Osteocyte (in vitro differentiated cells): ENCODE data around the gene SDSL. TPM values are rescaled to one million over a fixed set of nuclear protein-coding genes. Genes with fewer than 3 reads are reported as not detected.

Source experiments
- DNase-seq: peaks from one replicate; pipeline ENCODE4 v3.0.0; 2021; ENCODE audit warnings: mixed read lengths; ENCODE audit not compliant: unreplicated experiment; ENCODE audit errors: extremely low spot score
- H3K27ac Mint-ChIP-seq: one replicate; pipeline ENCODE4 v1.8.0; 2021; ENCODE audit warnings: mild to moderate bottlenecking, mixed read lengths; ENCODE audit not compliant: unreplicated experiment
- H3K27me3 Mint-ChIP-seq: one replicate; pipeline ENCODE4 v1.8.0; 2021; ENCODE audit warnings: mixed read lengths; ENCODE audit not compliant: unreplicated experiment
- H3K36me3 Mint-ChIP-seq: one replicate; pipeline ENCODE4 v1.8.0; 2021; ENCODE audit warnings: mixed read lengths; ENCODE audit not compliant: unreplicated experiment
- H3K4me1 Mint-ChIP-seq: one replicate; pipeline ENCODE4 v1.8.0; 2021; ENCODE audit warnings: mixed read lengths; ENCODE audit not compliant: unreplicated experiment
- H3K4me3 Mint-ChIP-seq: one replicate; pipeline ENCODE4 v1.8.0; 2021; ENCODE audit warnings: mild to moderate bottlenecking, moderate library complexity, mixed read lengths; ENCODE audit not compliant: unreplicated experiment
- H3K9me3 Mint-ChIP-seq: one replicate; pipeline ENCODE4 v1.8.0; 2021; ENCODE audit warnings: mixed read lengths; ENCODE audit not compliant: unreplicated experiment
- total RNA-seq: library from RNA; stranded (reverse); gene quantifications from 2 replicates; pipeline ENCODE4 v1.2.1, GENCODE V29; 2021
- TF ChIP-seq, protein P1 (sequence below): fragments of 200-600 bp; sonication (generic); IDR thresholded peaks from 2 replicates; pipeline ENCODE4 v1.5.0; 2021; ENCODE audit warnings: antibody characterized with exemption, mild to moderate bottlenecking, moderate library complexity

The SDSL gene
- total RNA-seq, 1 donor from 2014 or later: 6.2 TPM

DNA sequence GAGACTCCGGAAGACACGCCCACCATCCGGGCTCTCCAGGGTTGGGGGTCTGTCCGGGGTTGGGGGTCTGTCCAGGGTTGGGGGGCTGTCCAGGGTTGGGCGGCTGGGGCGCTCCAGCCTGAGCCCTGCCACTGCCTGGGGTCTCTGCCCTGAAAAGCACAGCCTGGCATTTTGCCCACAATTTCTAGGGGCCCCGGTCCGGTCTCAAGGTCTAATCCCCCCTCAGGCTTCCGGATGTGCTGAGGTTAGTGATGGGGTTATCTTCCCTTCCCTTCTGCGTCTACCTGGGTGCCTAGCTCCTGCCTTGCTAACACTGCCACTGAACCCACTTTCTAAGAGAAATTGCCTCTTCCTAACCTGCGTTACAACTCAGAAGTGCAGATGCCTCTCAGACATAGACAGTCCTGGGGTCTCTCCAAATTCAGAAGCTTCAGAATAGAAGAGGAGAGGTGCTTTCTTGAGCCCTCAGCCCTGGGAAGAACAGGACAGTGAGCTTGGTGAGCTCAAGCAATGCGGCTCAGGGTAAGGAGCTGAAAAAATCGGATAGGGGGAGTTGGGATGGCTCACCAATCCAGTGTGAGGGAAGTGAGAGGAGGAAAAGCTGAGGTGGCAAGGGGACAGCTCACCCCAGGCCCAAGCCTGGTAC lies 43.8 kb downstream of the SDSL start:
- Mint-ChIP-seq H3K4me1 (peaks cover 14% of the 10 kb centered on the region), H3K4me3 (no peak overlapping the region), H3K27ac (no peak overlapping the region), H3K9me3 (no peaks in the 10 kb centered on the region), H3K27me3 (peaks cover 64% of the 10 kb centered on the region), H3K36me3 (no peaks in the 10 kb centered on the region)
- TF ChIP-seq, protein P1, sequence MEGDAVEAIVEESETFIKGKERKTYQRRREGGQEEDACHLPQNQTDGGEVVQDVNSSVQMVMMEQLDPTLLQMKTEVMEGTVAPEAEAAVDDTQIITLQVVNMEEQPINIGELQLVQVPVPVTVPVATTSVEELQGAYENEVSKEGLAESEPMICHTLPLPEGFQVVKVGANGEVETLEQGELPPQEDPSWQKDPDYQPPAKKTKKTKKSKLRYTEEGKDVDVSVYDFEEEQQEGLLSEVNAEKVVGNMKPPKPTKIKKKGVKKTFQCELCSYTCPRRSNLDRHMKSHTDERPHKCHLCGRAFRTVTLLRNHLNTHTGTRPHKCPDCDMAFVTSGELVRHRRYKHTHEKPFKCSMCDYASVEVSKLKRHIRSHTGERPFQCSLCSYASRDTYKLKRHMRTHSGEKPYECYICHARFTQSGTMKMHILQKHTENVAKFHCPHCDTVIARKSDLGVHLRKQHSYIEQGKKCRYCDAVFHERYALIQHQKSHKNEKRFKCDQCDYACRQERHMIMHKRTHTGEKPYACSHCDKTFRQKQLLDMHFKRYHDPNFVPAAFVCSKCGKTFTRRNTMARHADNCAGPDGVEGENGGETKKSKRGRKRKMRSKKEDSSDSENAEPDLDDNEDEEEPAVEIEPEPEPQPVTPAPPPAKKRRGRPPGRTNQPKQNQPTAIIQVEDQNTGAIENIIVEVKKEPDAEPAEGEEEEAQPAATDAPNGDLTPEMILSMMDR: no peak
- no peak for DNase-seq

DNA sequence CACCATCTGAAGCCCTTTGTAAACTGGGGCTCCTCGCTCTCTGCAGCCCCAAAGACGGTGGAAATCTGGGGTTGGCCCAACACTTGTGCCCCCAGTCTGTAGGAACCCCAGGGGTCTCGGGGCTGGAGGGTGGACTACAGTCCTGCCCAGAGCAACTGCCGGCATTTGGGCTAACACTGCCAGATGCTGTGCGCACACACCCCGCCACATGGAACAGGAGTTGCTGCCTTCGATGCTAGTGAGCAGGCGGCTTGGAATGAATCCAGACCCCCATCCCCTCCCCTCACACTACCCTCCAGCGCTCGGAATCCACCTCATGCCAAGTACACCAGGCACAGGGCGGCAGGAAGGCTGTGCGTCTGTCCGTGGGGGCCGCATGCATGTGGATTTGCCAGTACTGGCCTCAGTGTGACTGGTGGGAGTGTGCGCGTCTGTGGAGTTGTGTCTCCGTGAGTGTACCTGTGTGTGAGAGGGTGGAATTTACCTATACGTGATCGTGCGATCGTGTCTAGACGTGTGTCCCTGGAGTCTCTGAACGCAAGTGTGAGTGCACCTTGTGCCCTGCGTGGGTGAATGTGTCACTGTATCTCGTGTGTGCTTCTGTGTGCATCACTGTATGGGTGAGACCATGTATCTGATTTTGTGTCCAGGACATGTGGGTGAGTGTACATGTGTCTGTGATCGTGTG lies 44.4 kb downstream of the SDSL start:
- Mint-ChIP-seq H3K4me3 (no peak overlapping the region), H3K27ac (no peak overlapping the region), H3K4me1 (peaks cover 14% of the 10 kb centered on the region), H3K9me3 (no peaks in the 10 kb centered on the region), H3K27me3 (peaks cover 64% of the 10 kb centered on the region), H3K36me3 (no peaks in the 10 kb centered on the region)
- TF ChIP-seq, protein P1: no peak
- DNase-seq: no peak

DNA sequence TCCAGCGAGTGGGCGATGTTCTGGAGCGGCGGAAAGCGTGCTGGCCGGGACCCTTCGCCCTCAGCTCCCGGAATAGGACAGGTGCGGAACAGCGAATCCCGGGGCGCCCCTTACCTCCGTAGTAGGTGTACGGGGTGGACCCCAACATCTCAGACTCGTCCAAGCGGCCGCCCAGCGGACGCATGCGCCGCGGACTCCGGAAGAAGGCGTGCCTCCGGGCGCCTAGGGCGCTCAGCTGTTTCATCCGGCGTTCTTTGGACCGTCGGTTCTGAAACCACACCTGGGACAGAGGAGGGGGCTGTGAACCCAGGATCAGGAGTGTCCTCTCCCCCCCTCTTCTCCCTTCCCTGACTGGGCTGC lies 44.9 kb downstream of the SDSL start:
- DNase-seq: no peak
- Mint-ChIP-seq H3K27ac (no peak overlapping the region), H3K4me1 (peaks cover 16% of the 10 kb centered on the region), H3K27me3 (peaks cover 64% of the 10 kb centered on the region), H3K36me3 (no peaks in the 10 kb centered on the region), H3K4me3 (no peak overlapping the region), H3K9me3 (no peaks in the 10 kb centered on the region)
- TF ChIP-seq, protein P1: no peak

DNA sequence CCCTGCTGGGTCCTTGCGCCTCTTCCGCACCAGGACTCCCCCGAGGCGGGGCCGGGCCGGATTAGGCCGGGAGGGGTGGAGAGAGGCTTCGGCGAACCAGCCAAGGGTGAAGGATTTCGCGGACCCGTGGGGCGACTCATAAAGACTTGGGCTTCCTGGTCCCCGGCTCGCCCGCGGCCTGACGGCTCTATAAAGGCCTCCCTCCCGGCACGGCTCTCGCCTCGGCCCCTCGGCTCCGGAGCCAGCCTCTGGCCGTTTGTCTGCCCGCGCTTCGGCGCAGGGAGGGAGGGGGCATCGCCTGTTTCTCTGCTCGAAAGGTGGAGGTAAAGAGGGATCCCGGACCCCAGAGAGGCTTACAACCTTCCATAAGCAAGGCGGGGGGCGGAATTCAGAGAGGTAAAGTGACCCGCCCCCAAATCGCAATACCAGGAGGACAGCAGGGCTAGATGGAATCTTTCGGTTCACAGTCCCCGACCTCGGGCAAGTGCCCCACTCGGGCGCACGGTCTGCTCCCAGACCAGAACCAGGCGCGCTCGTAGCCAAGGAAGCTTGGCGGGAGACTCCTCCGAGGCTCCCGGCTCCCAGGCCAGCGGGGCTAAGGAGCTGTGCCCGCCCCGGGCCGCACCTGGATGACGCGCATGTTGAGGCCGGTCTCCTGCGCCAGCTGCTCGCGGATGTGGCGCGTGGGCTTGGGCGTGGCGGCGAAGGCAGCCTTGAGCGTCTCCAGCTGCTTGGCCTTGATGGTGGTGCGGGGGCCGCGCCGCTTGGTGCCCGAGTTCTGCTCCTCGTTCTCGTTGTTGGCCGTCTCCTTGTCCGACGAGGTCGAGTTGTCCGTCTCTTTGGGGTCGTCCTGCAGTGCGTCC lies 45.6 kb downstream of the SDSL start:
- peaks cover 14% of the 10 kb centered on the region for H3K4me1 Mint-ChIP-seq
- H3K4me3 Mint-ChIP-seq: no peak overlapping the region
- peaks cover 67% of the 10 kb centered on the region for H3K27me3 Mint-ChIP-seq
- no peaks in the 10 kb centered on the region for H3K36me3 Mint-ChIP-seq
- TF ChIP-seq, protein P1: no peak
- no peaks in the 10 kb centered on the region for H3K9me3 Mint-ChIP-seq
- DNase-seq: no peak
- no peak overlapping the region for H3K27ac Mint-ChIP-seq
